Osteoblast (primary cell): Measurements from ENCODE around the gene CGB3. TPM values are rescaled to one million over a fixed set of nuclear protein-coding genes. Genes with fewer than 3 reads are reported as not detected.
"Not testable (repeated sequence)": the region's sequence is repeated elsewhere in the genome, so short reads cannot be mapped to it uniquely, and the experiment has no call there.

Experiments
- DNase-seq: peaks from one replicate; pipeline ENCODE4 v3.0.0; 2011; ENCODE audit warnings: low spot score, mixed read lengths; ENCODE audit not compliant: insufficient read length; ENCODE audit errors: missing footprints
- H2AFZ ChIP-seq: 2 replicates; pipeline ENCODE4 v1.6.0; 2011; ENCODE audit warnings: mild to moderate bottlenecking, low read length
- H3K27ac ChIP-seq: 2 replicates; pipeline ENCODE4 v1.5.1; 2011; ENCODE audit warnings: mild to moderate bottlenecking, low read depth, low read length, moderate library complexity
- H3K27me3 ChIP-seq: 2 replicates; pipeline ENCODE4 v1.6.0; 2012; ENCODE audit warnings: mild to moderate bottlenecking, control low read depth, inconsistent platforms, low read length, moderate library complexity; ENCODE audit not compliant: insufficient read depth
- H3K36me3 ChIP-seq: 2 replicates; pipeline ENCODE4 v1.5.1; 2011; ENCODE audit warnings: mild to moderate bottlenecking, low read length, control low read depth, moderate library complexity; ENCODE audit not compliant: insufficient read depth
- H3K4me1 ChIP-seq: 2 replicates; pipeline ENCODE4 v1.5.1; 2011; ENCODE audit warnings: mild to moderate bottlenecking, low read length, control low read depth, moderate library complexity; ENCODE audit not compliant: insufficient read depth
- H3K4me2 ChIP-seq: 2 replicates; pipeline ENCODE4 v1.6.0; 2011; ENCODE audit warnings: mild to moderate bottlenecking, low read length; ENCODE audit not compliant: insufficient read depth
- H3K4me3 ChIP-seq: fragments of 200-600 bp; sonication (generic); 3 replicates; pipeline ENCODE4 v1.5.1; 2012; ENCODE audit warnings: mild to moderate bottlenecking, low read length, inconsistent platforms; ENCODE audit not compliant: insufficient read depth
- H3K79me2 ChIP-seq: 2 replicates; pipeline ENCODE4 v1.6.0; 2012; ENCODE audit warnings: mild to moderate bottlenecking, low read length, control low read depth, inconsistent platforms; ENCODE audit not compliant: insufficient read depth
- H3K9me3 ChIP-seq: 2 replicates; pipeline ENCODE4 v1.5.1; 2011; ENCODE audit warnings: low read depth, low read length, control low read depth
- H4K20me1 ChIP-seq: 2 replicates; pipeline ENCODE4 v1.6.0; 2012; ENCODE audit warnings: mild to moderate bottlenecking, low read length, control low read depth; ENCODE audit not compliant: insufficient read depth
- CTCF ChIP-seq: IDR thresholded peaks from 2 replicates; pipeline ENCODE4 v1.5.1; 2011; ENCODE audit warnings: mild to moderate bottlenecking, low read depth, low read length, moderate library complexity; ENCODE audit errors: extremely low read depth
- total RNA-seq: library from RNA; depleted of rRNA; stranded (reverse); fragments of >200 nt; gene quantifications from 2 replicates; pipeline ENCODE4 v1.2.3, GENCODE V29; 2012

The CGB3 gene
- total RNA-seq, 1 donor = not detected

GRCh38 chr19:49043548-49043947 is 19.4 kb upstream of the CGB3 start, which contains the start of gene CGB5:
TSS of gene CGB5 (plus strand) at chr19:49043848. CDS start at chr19:49044210, 362 bp downstream.
- H3K4me1 ChIP-seq, H2AFZ ChIP-seq, DNase-seq, H3K27ac ChIP-seq, H3K9me3 ChIP-seq, H3K27me3 ChIP-seq, H4K20me1 ChIP-seq, H3K4me2 ChIP-seq, H3K36me3 ChIP-seq, H3K4me3 ChIP-seq, H3K79me2 ChIP-seq: not testable (repeated sequence)

- H3K4me3 ChIP-seq = not testable (repeated sequence)
These were observed 18.5 kb upstream of the CGB3 start for GRCh38 chr19:49042666-49043065.

GRCh38 chr19:49042177-49042576 is 18.0 kb upstream of the CGB3 start:
- no peaks in the 10 kb centered on the region for H3K79me2 ChIP-seq
- no peaks in the 10 kb centered on the region for H3K36me3 ChIP-seq
- H4K20me1 ChIP-seq = no peaks in the 10 kb centered on the region
- H3K27ac ChIP-seq = no peak overlapping the region
- H3K4me2 ChIP-seq = no peak overlapping the region
- H3K4me1 ChIP-seq = peaks cover 4% of the 10 kb centered on the region
- H3K4me3 ChIP-seq = no peak overlapping the region
- no peaks in the 10 kb centered on the region for H3K27me3 ChIP-seq
- DNase-seq = peak; percentile 87
- no peaks in the 10 kb centered on the region for H3K9me3 ChIP-seq
- no peak overlapping the region for H2AFZ ChIP-seq
- TF ChIP-seq CTCF = no peak

More at GRCh38 chr19:49042666-49043065, 18.5 kb upstream of the CGB3 start:
- not testable (repeated sequence) for H3K27me3 ChIP-seq, H3K36me3 ChIP-seq, H3K9me3 ChIP-seq, H4K20me1 ChIP-seq, H3K4me1 ChIP-seq, H3K27ac ChIP-seq, H3K79me2 ChIP-seq, H3K4me2 ChIP-seq, H2AFZ ChIP-seq
- DNase-seq = peak; percentile 0

- not testable (repeated sequence) for H3K9me3 ChIP-seq, H3K36me3 ChIP-seq, H3K4me1 ChIP-seq, DNase-seq, H3K4me2 ChIP-seq, H2AFZ ChIP-seq, H3K27ac ChIP-seq, H3K79me2 ChIP-seq, H4K20me1 ChIP-seq, H3K4me3 ChIP-seq, H3K27me3 ChIP-seq
These were observed 15.6 kb upstream of the CGB3 start for GRCh38 chr19:49039736-49040135.

- DNase-seq = peak; percentile 91
- H3K27me3 ChIP-seq, H3K4me1 ChIP-seq, H3K79me2 ChIP-seq, H3K4me3 ChIP-seq, H4K20me1 ChIP-seq, H3K36me3 ChIP-seq, H3K9me3 ChIP-seq, H2AFZ ChIP-seq, H3K27ac ChIP-seq: not testable (repeated sequence)
- H3K4me2 ChIP-seq = peak overlapping the region; percentile 36
These were observed 14.6 kb upstream of the CGB3 start for GRCh38 chr19:49038557-49039276.

GRCh38 chr19:49038111-49038510 is 14.0 kb upstream of the CGB3 start:
- H4K20me1 ChIP-seq, H3K9me3 ChIP-seq, H3K36me3 ChIP-seq, DNase-seq, H3K4me2 ChIP-seq, H3K4me3 ChIP-seq, H3K4me1 ChIP-seq, H3K79me2 ChIP-seq, H3K27ac ChIP-seq, H2AFZ ChIP-seq, H3K27me3 ChIP-seq: not testable (repeated sequence)
